Stomach smooth muscle (tissue), 2 donors: ENCODE results near the gene CXCL17.

ENCODE experiments used
- H3K27ac ChIP-seq: one replicate; pipeline ENCODE4 v1.7.0; 2013; ENCODE audit warnings: mild to moderate bottlenecking, low read length, inconsistent platforms
- H3K27me3 ChIP-seq, 2 donors: one replicate each; pipeline ENCODE4 v1.7.0; 2013; ENCODE audit warnings: low read length in 2 of 2; ENCODE audit not compliant: insufficient read depth in 2 of 2, control insufficient read depth in 1 of 2
- H3K36me3 ChIP-seq, 2 donors: one replicate each; pipeline ENCODE4 v1.7.0; 2013; ENCODE audit warnings: low read length in 2 of 2; ENCODE audit not compliant: control insufficient read depth in 2 of 2, insufficient read depth in 2 of 2
- H3K4me1 ChIP-seq: one replicate; pipeline ENCODE4 v1.7.0; 2013; ENCODE audit warnings: low read length; ENCODE audit not compliant: control insufficient read depth, insufficient read depth
- H3K4me3 ChIP-seq, 2 donors: one replicate each; pipeline ENCODE4 v1.7.0; 2013; ENCODE audit warnings: low read length in 2 of 2
- H3K9ac ChIP-seq, 2 donors: one replicate each; pipeline ENCODE4 v1.7.0; 2013; ENCODE audit warnings: low read length in 2 of 2, mild to moderate bottlenecking in 1 of 2
- H3K9me3 ChIP-seq, 2 donors: one replicate each; pipeline ENCODE4 v1.7.0; 2013; ENCODE audit warnings: low read length in 2 of 2; ENCODE audit not compliant: control insufficient read depth in 2 of 2
- donor health status: healthy.
- donor health status: Pancreatic carcinoma.

The CXCL17 gene

DNA sequence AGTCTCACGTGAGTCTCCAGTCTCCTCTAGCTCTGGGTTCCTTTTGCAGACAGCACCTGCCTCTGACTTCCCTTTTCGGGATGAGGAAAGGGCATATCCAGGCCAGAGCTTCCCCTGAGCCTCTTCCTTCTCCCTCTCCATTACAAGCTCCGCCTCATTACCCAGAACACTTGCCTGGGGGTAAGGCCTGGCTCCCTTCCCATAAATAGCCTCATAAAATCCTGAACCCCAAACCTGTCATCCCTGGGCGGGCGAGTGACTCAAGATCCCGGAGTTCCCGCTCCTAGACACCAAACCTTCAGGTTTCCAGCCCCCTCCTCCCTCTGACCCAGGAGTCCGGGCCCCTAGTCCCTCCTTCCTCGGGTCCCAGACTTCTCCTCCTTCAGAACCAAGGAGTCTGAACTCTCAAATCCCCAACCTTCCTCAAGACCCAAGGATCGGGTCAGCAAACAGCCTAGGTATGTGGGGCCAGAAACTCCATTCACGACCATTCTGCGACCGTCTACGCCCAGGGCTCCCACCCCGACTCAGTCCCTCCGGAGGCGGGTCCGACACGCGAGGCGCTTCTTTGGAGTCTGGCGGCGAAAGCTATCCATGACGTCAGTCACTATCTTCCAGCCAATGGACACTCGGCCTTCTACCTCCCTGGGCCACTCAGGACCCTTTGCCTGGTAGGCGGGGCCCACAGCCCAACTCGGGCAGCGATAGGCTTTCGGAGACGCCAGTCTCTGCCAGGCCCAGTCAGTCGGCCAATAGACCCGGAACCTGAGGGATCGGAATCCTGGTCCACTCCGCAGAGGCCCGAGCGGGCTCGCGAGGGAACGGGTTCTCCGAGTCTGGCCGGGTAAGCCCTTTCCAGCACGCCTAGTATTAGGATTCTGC lies 46.1 kb downstream of the CXCL17 start:
- H3K27me3 ChIP-seq, result no peaks in the 10 kb centered on the region
- peak overlapping the region; percentile 88 for H3K27ac ChIP-seq
- H3K9ac ChIP-seq, result peak overlapping the region; percentile 93 to 94
- H3K9me3 ChIP-seq, result no peaks in the 10 kb centered on the region
- peak overlapping the region; percentile 86 to 88 for H3K4me3 ChIP-seq
- H3K36me3 ChIP-seq, result no peaks in the 10 kb centered on the region
- peaks cover 18% of the 10 kb centered on the region for H3K4me1 ChIP-seq

DNA sequence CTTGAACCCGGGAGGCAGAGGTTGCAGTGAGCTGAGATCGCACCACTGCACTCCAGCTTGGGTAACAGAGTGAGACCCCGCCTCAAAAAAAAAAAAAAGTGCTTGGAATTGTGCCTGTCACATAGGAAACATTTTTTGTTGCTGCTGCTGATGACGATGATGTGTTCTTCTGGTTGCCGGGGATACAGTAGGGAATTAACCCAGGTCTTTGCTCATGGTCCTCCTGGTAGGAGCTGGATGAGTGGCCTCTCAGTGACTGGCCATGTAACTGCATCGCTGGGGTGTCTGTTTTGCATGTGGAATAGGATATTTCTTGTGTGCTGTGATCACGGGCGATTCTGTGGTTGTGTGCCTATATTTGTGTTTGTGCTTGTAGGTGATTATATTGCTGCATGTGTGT lies 48.0 kb downstream of the CXCL17 start:
- peaks cover 14% of the 10 kb centered on the region for H3K4me1 ChIP-seq
- H3K36me3 ChIP-seq, result no peaks in the 10 kb centered on the region
- H3K4me3 ChIP-seq, result no peak overlapping the region
- no peaks in the 10 kb centered on the region for H3K9me3 ChIP-seq
- peaks cover 10 to 13% of the 10 kb centered on the region in 2 donors for H3K27me3 ChIP-seq
- H3K27ac ChIP-seq, result no peak overlapping the region
- no peak overlapping the region for H3K9ac ChIP-seq

- Histone ChIP-seq H3K36me3 (no peaks in the 10 kb centered on the region), H3K27me3 (peaks cover 21 to 26% of the 10 kb centered on the region in 2 donors), H3K9me3 (no peaks in the 10 kb centered on the region), H3K9ac (no peak overlapping the region), H3K27ac (no peak overlapping the region), H3K4me3 (no peak overlapping the region), H3K4me1 (peaks cover 7% of the 10 kb centered on the region)
Observed at GRCh38 chr19:42392165-42392564, 50.6 kb downstream of the CXCL17 start.

- H3K9ac ChIP-seq, result no peak within 1 kb of the TSS
- no peak within 1 kb of the TSS for H3K4me3 ChIP-seq
- H3K27ac ChIP-seq, result no peak within 1 kb of the TSS
- H3K36me3 ChIP-seq, result no peaks in the 10 kb centered on the region
- H3K9me3 ChIP-seq, result no peaks in the 10 kb centered on the region
- H3K27me3 ChIP-seq, result peaks cover 30 to 37% of the 10 kb centered on the region in 2 donors
- H3K4me1 ChIP-seq, result peaks cover 7% of the 10 kb centered on the region
Observed at GRCh38 chr19:42389899-42390298, 52.8 kb downstream of the CXCL17 start, which contains the start of gene CNFN. TSS of gene CNFN (minus strand) at chr19:42390297. CDS start at chr19:42389037, 1,260 bp downstream.

DNA sequence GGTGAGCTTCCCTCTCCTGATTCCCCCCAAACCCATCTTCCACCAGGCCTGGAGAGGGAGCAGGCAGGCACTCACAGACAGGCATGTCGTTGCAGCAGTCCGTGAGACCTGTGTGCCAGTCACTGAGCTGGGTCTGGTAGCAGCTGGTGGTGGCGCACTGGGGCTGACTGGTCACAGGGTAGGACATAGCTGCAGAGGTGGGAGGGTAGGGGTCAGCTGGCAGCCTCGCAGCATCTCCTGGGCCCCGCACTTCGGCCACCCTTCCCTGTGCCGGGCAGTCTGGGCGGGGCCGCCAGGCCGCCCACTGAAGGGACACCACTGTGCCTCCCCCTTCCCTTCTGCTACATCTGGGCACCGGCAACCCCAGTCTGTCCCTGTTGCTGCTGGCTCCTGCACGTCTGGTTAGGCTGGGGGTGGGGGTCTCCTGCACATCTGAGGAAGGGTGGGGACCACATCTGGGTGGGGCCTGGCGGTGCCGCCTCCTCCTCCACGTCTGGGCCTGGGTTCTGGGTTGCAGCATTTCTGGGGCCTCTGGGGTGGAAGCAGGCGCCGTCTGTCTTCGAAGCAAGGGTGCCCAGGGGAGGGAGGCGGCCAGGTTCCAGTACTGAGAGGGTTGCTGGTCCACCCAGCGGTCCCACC lies 53.8 kb downstream of the CXCL17 start:
- H3K36me3 ChIP-seq, result no peaks in the 10 kb centered on the region
- no peak overlapping the region for H3K4me3 ChIP-seq
- H3K9me3 ChIP-seq, result no peaks in the 10 kb centered on the region
- peaks cover 30 to 37% of the 10 kb centered on the region in 2 donors for H3K27me3 ChIP-seq
- no peak overlapping the region for H3K9ac ChIP-seq
- H3K4me1 ChIP-seq, result peaks cover 7% of the 10 kb centered on the region
- H3K27ac ChIP-seq, result no peak overlapping the region

GRCh38 chr19:42386974-42387707 lies 55.6 kb downstream of the CXCL17 start:
- peaks cover 7% of the 10 kb centered on the region for H3K4me1 ChIP-seq
- peak overlapping the region in 1 of 2 donors; percentile 57 for H3K4me3 ChIP-seq
- H3K9ac ChIP-seq, result no peak overlapping the region
- H3K36me3 ChIP-seq, result no peaks in the 10 kb centered on the region
- no peaks in the 10 kb centered on the region for H3K9me3 ChIP-seq
- no peak overlapping the region for H3K27ac ChIP-seq
- peaks cover 38 to 43% of the 10 kb centered on the region in 2 donors for H3K27me3 ChIP-seq

DNA sequence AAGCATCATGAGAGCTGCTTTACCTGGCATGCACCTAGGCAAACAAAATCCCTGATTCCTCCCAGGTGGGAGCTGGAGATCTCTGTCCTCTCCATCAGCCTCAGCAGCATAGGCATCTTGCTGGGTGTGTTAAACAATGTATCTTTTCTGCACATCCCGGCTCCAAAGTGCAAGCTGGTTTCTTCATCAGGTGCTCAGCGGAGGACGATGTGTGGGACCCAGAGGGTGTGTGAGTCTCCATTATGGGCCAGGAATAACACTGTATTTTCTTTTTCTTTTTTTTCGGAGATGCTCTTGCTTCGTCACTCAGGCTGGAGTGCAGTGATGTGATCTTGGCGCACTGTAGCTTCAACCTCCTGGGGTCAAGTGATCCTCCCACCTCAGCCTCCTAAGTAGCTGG lies 62.6 kb downstream of the CXCL17 start:
- no peaks in the 10 kb centered on the region for H3K9me3 ChIP-seq
- no peak overlapping the region for H3K27ac ChIP-seq
- H3K4me3 ChIP-seq, result no peak overlapping the region
- peaks cover 6 to 11% of the 10 kb centered on the region in 2 donors for H3K27me3 ChIP-seq
- no peaks in the 10 kb centered on the region for H3K4me1 ChIP-seq
- peaks cover 0 to under 1% of the 10 kb centered on the region in 2 donors for H3K36me3 ChIP-seq
- no peak overlapping the region for H3K9ac ChIP-seq
